GM23338 (cell line): ENCODE results near the gene BTRC. TPM values are rescaled to one million over a fixed set of nuclear protein-coding genes. Genes with fewer than 3 reads are reported as not detected.

ENCODE experiments used
- ATAC-seq: fragments of 200-7000 bp; cut with Tn5 transposase; 3 replicates; pipeline ENCODE4 v1.9.1; 2020
- DNase-seq: peaks from one replicate; pipeline ENCODE4 v3.0.0-alpha.2; 2015; ENCODE audit warnings: low spot score
- H2AFZ ChIP-seq: fragments of 200-600 bp; sonication (generic); 2 replicates; pipeline ENCODE4 v1.8.0; 2016; ENCODE audit warnings: antibody characterized with exemption, mild to moderate bottlenecking, moderate library complexity
- H3F3A ChIP-seq: fragments of 200-600 bp; sonication (generic); replicated peaks from 2 replicates; pipeline ENCODE4 v1.8.0; 2017; ENCODE audit warnings: antibody characterized with exemption, mixed run types, low read depth
- H3K27ac ChIP-seq: fragments of 200-600 bp; sonication (generic); 2 replicates; pipeline ENCODE4 v1.6.1; 2016; ENCODE audit warnings: low read depth
- H3K27me3 ChIP-seq: fragments of 200-600 bp; sonication (generic); 2 replicates; pipeline ENCODE4 v1.8.0; 2016; ENCODE audit warnings: mild to moderate bottlenecking, mixed run types, moderate library complexity; ENCODE audit not compliant: insufficient read depth
- H3K36me3 ChIP-seq: fragments of 200-600 bp; sonication (generic); 2 replicates; pipeline ENCODE4 v1.8.0; 2016; ENCODE audit warnings: mild to moderate bottlenecking; ENCODE audit not compliant: insufficient read depth
- H3K4me1 ChIP-seq: fragments of 200-600 bp; sonication (generic); 2 replicates; pipeline ENCODE4 v1.8.0; 2016; ENCODE audit warnings: mild to moderate bottlenecking, moderate library complexity; ENCODE audit not compliant: insufficient read depth
- H3K4me2 ChIP-seq: fragments of 200-600 bp; sonication (generic); 2 replicates; pipeline ENCODE4 v1.7.1; 2017; ENCODE audit warnings: mixed run types
- H3K4me3 ChIP-seq: fragments of 200-600 bp; sonication (generic); 2 replicates; pipeline ENCODE4 v1.6.1; 2016; ENCODE audit warnings: mixed run types
- H3K79me2 ChIP-seq: fragments of 200-600 bp; sonication (generic); replicated peaks from 2 replicates; pipeline ENCODE4 v1.8.0; 2017; ENCODE audit warnings: mild to moderate bottlenecking; ENCODE audit not compliant: insufficient read depth
- H3K9me2 ChIP-seq: fragments of 200-600 bp; sonication (generic); 2 replicates; pipeline ENCODE4 v1.8.0; 2017; ENCODE audit not compliant: insufficient read depth
- H4K20me1 ChIP-seq: fragments of 200-600 bp; sonication (generic); replicated peaks from 2 replicates; pipeline ENCODE4 v1.8.0; 2017; ENCODE audit warnings: mild to moderate bottlenecking; ENCODE audit not compliant: insufficient read depth
- H3K27ac Mint-ChIP-seq: 2 replicates; pipeline ENCODE4 v1.8.0; 2020; ENCODE audit warnings: inconsistent platforms, mild to moderate bottlenecking, moderate library complexity, mixed read lengths
- H3K27me3 Mint-ChIP-seq: 3 replicates; pipeline ENCODE4 v1.8.0; 2022; ENCODE audit warnings: low read depth, mild to moderate bottlenecking, moderate library complexity, mixed read lengths, inconsistent platforms; ENCODE audit not compliant: insufficient read depth, poor library complexity
- H3K36me3 Mint-ChIP-seq: 3 replicates; pipeline ENCODE4 v1.8.0; 2021; ENCODE audit warnings: low read depth, mild to moderate bottlenecking, inconsistent platforms, moderate library complexity, mixed read lengths
- H3K4me1 Mint-ChIP-seq: 3 replicates; pipeline ENCODE4 v1.8.0; 2020; ENCODE audit warnings: mild to moderate bottlenecking, inconsistent platforms, mixed read lengths
- H3K4me3 Mint-ChIP-seq: 3 replicates; pipeline ENCODE4 v1.8.0; 2021; ENCODE audit warnings: moderate library complexity, mild to moderate bottlenecking, inconsistent platforms, mixed read lengths
- H3K9me3 Mint-ChIP-seq: 3 replicates; pipeline ENCODE4 v1.8.0; 2020; ENCODE audit warnings: moderate library complexity, mild to moderate bottlenecking, inconsistent platforms, mixed read lengths
- CREB1 ChIP-seq: fragments of 250-450 bp; sonication (Bioruptor Pico); IDR thresholded peaks from 2 replicates; pipeline ENCODE4 v1.5.0; 2020; ENCODE audit warnings: low read depth, mild to moderate bottlenecking, moderate library complexity
- CTCF ChIP-seq, 2 experiments: fragments of 200-600 bp in 1 of 2; sonication (generic) in 1 of 2; conservative IDR thresholded peaks; 2 replicates each; pipeline versions ENCODE4 v1.5.1 to v1.6.1; 2016 to 2017; ENCODE audit warnings: antibody characterized with exemption in 2 of 2, low read depth in 2 of 2, mild to moderate bottlenecking in 2 of 2, moderate library complexity in 1 of 2
- ETS1 ChIP-seq: IDR thresholded peaks from 2 replicates; pipeline ENCODE4 v1.6.1; 2016; ENCODE audit warnings: antibody characterized with exemption
- EZH2 ChIP-seq: fragments of 200-600 bp; sonication (generic); IDR thresholded peaks from one replicate; pipeline ENCODE4 v1.8.0; 2017; ENCODE audit warnings: antibody characterized with exemption, mild to moderate bottlenecking, low read depth; ENCODE audit not compliant: unreplicated experiment
- EZH2phosphoT487 ChIP-seq: fragments of 200-600 bp; sonication (generic); IDR thresholded peaks from one replicate; pipeline ENCODE4 v1.8.1; 2018; ENCODE audit warnings: antibody characterized with exemption; ENCODE audit not compliant: unreplicated experiment
- JUNB ChIP-seq: IDR thresholded peaks from one replicate; pipeline ENCODE4 v1.6.1; 2016; ENCODE audit warnings: antibody characterized with exemption; ENCODE audit not compliant: unreplicated experiment
- NANOG ChIP-seq: IDR thresholded peaks from 2 replicates; pipeline ENCODE4 v1.6.1; 2016; ENCODE audit warnings: antibody characterized with exemption, borderline replicate concordance
- POLR2AphosphoS5 ChIP-seq: IDR thresholded peaks from 2 replicates; pipeline ENCODE4 v1.6.1; 2016; ENCODE audit warnings: antibody characterized with exemption, low read depth
- REST ChIP-seq: IDR thresholded peaks from one replicate; pipeline ENCODE4 v1.6.1; 2018; ENCODE audit warnings: antibody characterized with exemption; ENCODE audit not compliant: unreplicated experiment
- STAT1 ChIP-seq: IDR thresholded peaks from one replicate; pipeline ENCODE4 v1.6.1; 2016; ENCODE audit warnings: antibody characterized with exemption; ENCODE audit not compliant: unreplicated experiment
- ZNF114 ChIP-seq: fragments of 250-450 bp; sonication (Bioruptor Pico); IDR thresholded peaks from 2 replicates; pipeline ENCODE4 v1.5.0; 2020; ENCODE audit warnings: mild to moderate bottlenecking, moderate library complexity
- ZNF331 ChIP-seq: fragments of 250-450 bp; sonication (Bioruptor Pico); IDR thresholded peaks from 2 replicates; pipeline ENCODE4 v1.5.0; 2020; ENCODE audit warnings: low read depth, mild to moderate bottlenecking, moderate library complexity
- polyA plus RNA-seq: library from polyadenylated mRNA; unstranded; fragments of >200 nt; fragmentation: Nextera tagmentation; extraction: Ambion mirVana; gene quantifications from 2 replicates; pipeline ENCODE4 v1.2.1, GENCODE V29; 2016
- total RNA-seq: library from RNA; depleted of rRNA; stranded (reverse); fragments of >200 nt; shearing (Covaris generic); gene quantifications from 2 replicates; pipeline ENCODE4 v1.2.3, GENCODE V29; 2014

The BTRC gene
- total and polyA plus RNA-seq, 2 experiments from 2014 or later: 10.0 to 17.5 TPM

- Mint-ChIP-seq H3K27ac (no peak overlapping the region), H3K4me3 (no peak overlapping the region), H3K27me3 (no peaks in the 10 kb centered on the region), H3K4me1 (no peaks in the 10 kb centered on the region), H3K9me3 (no peaks in the 10 kb centered on the region), H3K36me3 (no peaks in the 10 kb centered on the region)
- H3K4me2 ChIP-seq: no peak overlapping the region
- no peak overlapping the region for H2AFZ ChIP-seq
- H3K9me2 ChIP-seq: no peaks in the 10 kb centered on the region
- H3K4me1 ChIP-seq: no peaks in the 10 kb centered on the region
- H3K4me3 ChIP-seq: no peak overlapping the region
- TF ChIP-seq JUNB: no peak
- TF ChIP-seq ZNF331 (CRISPR knock-in tag): no peak
- TF ChIP-seq NANOG: no peak
- no peak for TF ChIP-seq ETS1
- TF ChIP-seq EZH2: no peak
- TF ChIP-seq ZNF114 (CRISPR knock-in tag): no peak
- no peak for TF ChIP-seq EZH2phosphoT487
- no peak for TF ChIP-seq REST
- TF ChIP-seq POLR2AphosphoS5: no peak
- TF ChIP-seq CREB1 (CRISPR knock-in tag): no peak
- no peak for TF ChIP-seq CTCF (conservative IDR thresholded peaks at IDR 0.05; ENCODE audit: low read depth in 2 of 2)
- TF ChIP-seq STAT1: no peak
- no peaks in the 10 kb centered on the region for H4K20me1 ChIP-seq
- ATAC-seq: no peak
- no peak overlapping the region for H3K27ac ChIP-seq
- no peaks in the 10 kb centered on the region for H3K36me3 ChIP-seq
- no peaks in the 10 kb centered on the region for H3K27me3 ChIP-seq
- H3K79me2 ChIP-seq: no peaks in the 10 kb centered on the region
- no peak for DNase-seq
- no peaks in the 10 kb centered on the region for H3F3A ChIP-seq
Observed at GRCh38 chr10:101453318-101453717, 99.4 kb downstream of the BTRC start.
